Ovary (tissue), 9 donors: ENCODE measurements around the gene IQSEC1. TPM values are rescaled to one million over a fixed set of nuclear protein-coding genes. Genes with fewer than 3 reads are reported as not detected.

Source experiments
- DNase-seq, 5 donors: peaks; one replicate each; pipeline ENCODE4 v3.0.0-alpha.2; 2019 to 2020
- H3K27ac ChIP-seq, 2 donors: fragments of 200-600 bp; one replicate each; pipeline versions ENCODE4 v1.5.1 to v1.8.0; 2019 to 2022
- H3K27me3 ChIP-seq: fragments of 200-600 bp; one replicate; pipeline ENCODE4 v1.8.0; 2022
- H3K36me3 ChIP-seq: fragments of 200-600 bp; sonication (generic); one replicate; pipeline ENCODE4 v1.5.1; 2019
- H3K4me1 ChIP-seq: one replicate; pipeline ENCODE4 v1.8.1; 2013; ENCODE audit warnings: mild to moderate bottlenecking, moderate library complexity; ENCODE audit not compliant: insufficient read depth
- H3K4me3 ChIP-seq: fragments of 200-600 bp; sonication (generic); one replicate; pipeline ENCODE4 v1.5.1; 2017
- H3K9me3 ChIP-seq, 2 donors: fragments of 200-600 bp in 1 of 2; sonication (generic) in 1 of 2; one replicate each; pipeline versions ENCODE4 v1.5.1 to v1.8.1; 2013 to 2019; ENCODE audit warnings: mild to moderate bottlenecking in 1 of 2, moderate library complexity in 1 of 2
- CTCF ChIP-seq, 3 donors: fragments of 450-650 bp in 2 of 3; fragments of 200-600 bp in 1 of 3; IDR thresholded peaks; one replicate each; pipeline versions ENCODE4 v1.5.1 to v1.8.0; 2016 to 2022; ENCODE audit warnings: antibody characterized with exemption in 3 of 3, mild to moderate bottlenecking in 1 of 3
- EP300 ChIP-seq: sonication (generic); formaldehyde crosslinking; IDR thresholded peaks from one replicate; pipeline ENCODE4 v1.6.1; 2017; ENCODE audit warnings: antibody characterized with exemption
- POLR2A ChIP-seq: fragments of 450-650 bp; IDR thresholded peaks from one replicate; pipeline ENCODE4 v1.6.1; 2017; ENCODE audit warnings: antibody characterized with exemption, mild to moderate bottlenecking, moderate library complexity
- WGBS, 3 donors: extraction: QIAGEN DNeasy Blood & Tissue Kit in 1 of 3; methylation state at CpG; one replicate each; pipeline versions ENCODE4 v1.1.5 to v1.1.7; 2013 to 2017; 5-methylcytosine and 5-hydroxymethylcytosine counted together
- intact Hi-C, 4 donors: fragments of 100-400 bp; cut with DNase I; formaldehyde crosslinking; loops; one replicate each; pipeline versions ENCODE4 v1.11.0 to v1.15.1; 2022 to 2023
- polyA plus RNA-seq, 2 donors: library from polyadenylated mRNA; stranded (reverse); fragments of 200-250 nt in 1 of 2; fragments of 350-450 nt in 1 of 2; fragmentation: Illumina TruSeq in 1 of 2; extraction: RNeasy Lipid Tissue Mini Kit (QIAGEN cat#74804) in 1 of 2; gene quantifications; one replicate each; pipeline ENCODE4 v1.2.3, GENCODE V29; 2013 to 2014
- total RNA-seq, 7 donors: library from RNA; depleted of rRNA in 2 of 7; stranded (reverse); fragments of >200 nt in 2 of 7; fragmentation: NEBNext Ultra II Directional in 3 of 7; extraction: Animal tissue kit (Norgen Biotek cat#: 25700) in 3 of 7; gene quantifications; one replicate each; pipeline versions ENCODE4 v1.1.0 to v1.2.4, GENCODE V29; 2016 to 2023
- donor health status: DM: no; HTN: no; CAD: no; lungs with moderate emphysema.
- donor health status: DM: no; HTN: no; CAD: no.
- donor health status: Bipolar disorder and iron deficiency.
- donor health status: DM: yes; HTN: yes; CAD: no.
- donor health status: DM: no; HTN: no; CAD: no.
- donor health status: DM: yes; HTN: yes; CAD: no.

Gene IQSEC1
- total and polyA plus RNA-seq, 9 donors, result 20.9 to 55.4 (median 45.1) TPM

GRCh38 chr3:12935861-12936830, 137.1 kb downstream of the IQSEC1 start:
- H3K4me3 ChIP-seq, result no peak overlapping the region
- no peaks in the 10 kb centered on the region for H3K36me3 ChIP-seq
- 93 to 96% (median 95%) methylated on average over 60 to 67 of the region's 67 CpGs for WGBS, 3 donors
- no peak overlapping the region for H3K27ac ChIP-seq
- DNase-seq, result no peak
- intact Hi-C loops, result no loop called here
- TF ChIP-seq CTCF (IDR thresholded peaks at IDR 0.05) (no peak), EP300 (no peak), POLR2A (no peak)
- peaks cover 27% of the 10 kb centered on the region for H3K4me1 ChIP-seq
- no peaks in the 10 kb centered on the region for H3K27me3 ChIP-seq
- no peaks in the 10 kb centered on the region for H3K9me3 ChIP-seq

- Histone ChIP-seq H3K9me3 (no peaks in the 10 kb centered on the region), H3K4me1 (peaks cover 27% of the 10 kb centered on the region), H3K36me3 (no peaks in the 10 kb centered on the region), H3K4me3 (no peak overlapping the region), H3K27me3 (no peaks in the 10 kb centered on the region), H3K27ac (peak overlapping the region in 1 of 2 donors; percentile 33)
- no peak for DNase-seq
- TF ChIP-seq EP300 (no peak), CTCF (IDR thresholded peaks at IDR 0.05) (no peak), POLR2A (no peak)
- 87 to 90% (median 88%) methylated on average over 31 to 37 of the region's 37 CpGs for WGBS, 3 donors
- intact Hi-C loops, result no loop called here
Observed at GRCh38 chr3:12935023-12935860, 138.0 kb downstream of the IQSEC1 start.

GRCh38 chr3:12934431-12934830, 138.8 kb downstream of the IQSEC1 start:
- intact Hi-C loops, result no loop called here
- Histone ChIP-seq H3K4me1 (peaks cover 27% of the 10 kb centered on the region), H3K27ac (peak overlapping the region in 1 of 2 donors; percentile 33), H3K4me3 (no peak overlapping the region), H3K27me3 (no peaks in the 10 kb centered on the region), H3K9me3 (no peaks in the 10 kb centered on the region), H3K36me3 (no peaks in the 10 kb centered on the region)
- peak; percentile 60 to 77 (median 75) for DNase-seq
- no peak for TF ChIP-seq CTCF (IDR thresholded peaks at IDR 0.05)
- TF ChIP-seq EP300, result no peak
- no peak for TF ChIP-seq POLR2A
- WGBS, 3 donors, result 20 to 27% (median 21%) methylated on average over 8 of the region's 8 CpGs

GRCh38 chr3:12933901-12934300, 139.3 kb downstream of the IQSEC1 start:
- Histone ChIP-seq H3K4me1 (peaks cover 27% of the 10 kb centered on the region), H3K9me3 (no peaks in the 10 kb centered on the region), H3K36me3 (no peaks in the 10 kb centered on the region), H3K4me3 (no peak overlapping the region), H3K27me3 (no peaks in the 10 kb centered on the region), H3K27ac (no peak overlapping the region)
- WGBS, 3 donors, result 85 to 90% (median 87%) methylated on average over 7 of the region's 7 CpGs
- TF ChIP-seq CTCF (IDR thresholded peaks at IDR 0.05), result no peak
- TF ChIP-seq EP300, result no peak
- intact Hi-C loops, result no loop called here
- DNase-seq, result no peak
